ENCODE data around the gene BBX.

DNA sequence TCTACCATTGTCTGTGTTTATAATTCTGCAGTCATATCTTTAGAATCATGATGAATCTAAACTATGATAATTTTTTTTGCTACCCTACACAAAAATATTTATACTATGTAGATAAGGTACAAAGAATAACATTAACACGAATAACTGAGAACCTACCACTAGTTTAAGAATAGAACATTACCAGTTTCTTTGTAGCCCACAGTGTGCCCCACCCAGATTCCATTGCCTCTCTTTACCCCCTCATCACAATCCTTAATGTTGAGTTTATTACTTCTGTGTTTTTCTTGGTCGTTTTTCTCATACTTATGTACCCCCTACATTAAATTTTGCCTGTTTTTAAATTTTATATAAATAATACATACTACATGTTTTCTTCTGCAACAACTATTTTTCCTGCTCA is 140.5 kb downstream of the BBX start:
- TF ChIP-seq EZH2 (IDR thresholded peaks at IDR 0.05) (no peak), POLR2AphosphoS5 (IDR thresholded peaks at IDR 0.05; ENCODE audit: borderline replicate concordance, low read depth, low read length) (no peak), FOXP2 (optimal IDR thresholded peaks at IDR 0.05; ENCODE audit: control extremely low read depth, extremely low read length, insufficient read depth) (no peak)
